ENCODE results near the gene PCDH15.

The PCDH15 gene

GRCh38 chr10:54108961-54109360, 692.1 kb downstream of the PCDH15 start:
- no peak for DNase-seq

GRCh38 chr10:54096892-54097291, 704.1 kb downstream of the PCDH15 start:
- no peak for DNase-seq

GRCh38 chr10:54094321-54094720, 706.7 kb downstream of the PCDH15 start:
- DNase-seq: no peak

- no peak for DNase-seq
Measured at GRCh38 chr10:54091237-54091636, 709.8 kb downstream of the PCDH15 start.

GRCh38 chr10:54081950-54082349, 719.1 kb downstream of the PCDH15 start:
- DNase-seq: no peak

- no peak for DNase-seq
Measured at GRCh38 chr10:54067361-54067760, 733.7 kb downstream of the PCDH15 start.

- no peak for DNase-seq
Measured at GRCh38 chr10:54066646-54067045, 734.4 kb downstream of the PCDH15 start.

- DNase-seq: no peak
Measured at GRCh38 chr10:54065106-54065505, 735.9 kb downstream of the PCDH15 start.

GRCh38 chr10:54064215-54064614, 736.8 kb downstream of the PCDH15 start:
- DNase-seq: no peak

- DNase-seq: no peak
Measured at GRCh38 chr10:54063514-54063913, 737.5 kb downstream of the PCDH15 start.

GRCh38 chr10:54060572-54060971, 740.5 kb downstream of the PCDH15 start:
- DNase-seq: no peak

- DNase-seq: no peak
Measured at GRCh38 chr10:54057357-54057756, 743.7 kb downstream of the PCDH15 start.

GRCh38 chr10:54026340-54026739, 774.7 kb downstream of the PCDH15 start:
- no peak for DNase-seq

GRCh38 chr10:54011117-54011516, 789.9 kb downstream of the PCDH15 start:
- no peak for DNase-seq

GRCh38 chr10:54010337-54010933, 790.6 kb downstream of the PCDH15 start:
- no peak for DNase-seq

GRCh38 chr10:54009672-54010071, 791.4 kb downstream of the PCDH15 start:
- DNase-seq: no peak

GRCh38 chr10:54002077-54002476, 799.0 kb downstream of the PCDH15 start:
- DNase-seq: no peak

- no peak for DNase-seq
Measured at GRCh38 chr10:53997953-53998352, 803.1 kb downstream of the PCDH15 start.

GRCh38 chr10:53990799-53991238, 810.2 kb downstream of the PCDH15 start:
- DNase-seq: no peak

- DNase-seq: no peak
Measured at GRCh38 chr10:53983431-53983830, 817.6 kb downstream of the PCDH15 start.

GRCh38 chr10:53980210-53980609, 820.8 kb downstream of the PCDH15 start:
- DNase-seq: no peak

- no peak for DNase-seq
Measured at GRCh38 chr10:53978301-53978700, 822.7 kb downstream of the PCDH15 start.

- DNase-seq: no peak
Measured at GRCh38 chr10:53977267-53977666, 823.8 kb downstream of the PCDH15 start.

GRCh38 chr10:53957401-53957800, 843.6 kb downstream of the PCDH15 start:
- DNase-seq: no peak

- DNase-seq: no peak
Measured at GRCh38 chr10:53955091-53955490, 845.9 kb downstream of the PCDH15 start.
